NT2/D1 (cell line): ENCODE results near the gene CYP8B1.

ENCODE experiments used
- SUZ12 ChIP-seq: IDR thresholded peaks from 2 replicates; pipeline ENCODE4 v1.6.1; 2011; ENCODE audit not compliant: insufficient read length, insufficient read depth; ENCODE audit errors: extremely low read depth
- YY1 ChIP-seq: IDR thresholded peaks from 2 replicates; pipeline ENCODE4 v1.6.1; 2011; ENCODE audit not compliant: insufficient read length, insufficient read depth
- ZNF274 ChIP-seq: IDR thresholded peaks from 2 replicates; pipeline ENCODE4 v1.6.1; 2011; ENCODE audit warnings: mild to moderate bottlenecking, low read depth, low read length

- TF ChIP-seq SUZ12 (no peak), ZNF274 (no peak), YY1 (no peak)
Measured at GRCh38 chr3:42901073-42901415, 25.4 kb upstream of the CYP8B1 start.
